ENCODE data around the gene CSNK2A2.

The CSNK2A2 gene

GRCh38 chr16:58137581-58137980, 60.3 kb downstream of the CSNK2A2 start:
- Histone ChIP-seq H3K9me3 (peaks cover 0 to 21% (median 0%) of the 10 kb centered on the region in 3 donors), H3K27ac (no peak overlapping the region), H3K4me1 (no peaks in the 10 kb centered on the region), H3K36me3 (peaks cover 0 to 7% (median 0%) of the 10 kb centered on the region in 3 donors), H3K27me3 (no peaks in the 10 kb centered on the region), H3K4me3 (no peak overlapping the region)
- TF ChIP-seq CTCF (IDR thresholded peaks at IDR 0.05), result no peak
- DNase-seq, result no peak
- intact Hi-C loops (cut with DNase I; ENCODE audit: low total_unique reads), result no loop called here

GRCh38 chr16:58129097-58129936, 68.6 kb downstream of the CSNK2A2 start, which contains the start of gene CFAP20:
Gene CFAP20, minus strand, starts transcription at chr16:58129381. Its CDS starts 266 bp downstream, at chr16:58129115.
- TF ChIP-seq CTCF (IDR thresholded peaks at IDR 0.05), result no peak
- DNase-seq, result peak; percentile 99
- Histone ChIP-seq H3K27me3 (no peaks in the 10 kb centered on the region), H3K36me3 (no peaks in the 10 kb centered on the region), H3K4me1 (peaks cover 0 to 39% (median 29%) of the 10 kb centered on the region in 4 donors), H3K27ac (peak within 1 kb of the TSS; percentile 80 to 94), H3K9me3 (peaks cover 0 to 3% (median 0%) of the 10 kb centered on the region in 3 donors), H3K4me3 (peak within 1 kb of the TSS; percentile 72 to 93)
- intact Hi-C loops (cut with DNase I; ENCODE audit: low total_unique reads), result loop anchor here (5.0 to 10.0 kb wide), 2 partner anchors 107 to 395 kb away; partner anchors contain the start of gene KATNB1

- H3K4me1 ChIP-seq, result peaks cover 0 to 43% (median 32%) of the 10 kb centered on the region in 4 donors
- intact Hi-C loops (cut with DNase I; ENCODE audit: low total_unique reads), result loop anchor here (5.0 to 10.0 kb wide), 2 partner anchors 106 to 394 kb away; partner anchors contain the start of gene KATNB1
- DNase-seq, result no peak
Observed at GRCh38 chr16:58128711-58129096, 69.2 kb downstream of the CSNK2A2 start.

GRCh38 chr16:58128181-58128631, 69.7 kb downstream of the CSNK2A2 start:
- H3K27ac ChIP-seq, result peak overlapping the region; percentile 80 to 94
- H3K4me3 ChIP-seq, result peak overlapping the region; percentile 72 to 93
- no peak for TF ChIP-seq CTCF (IDR thresholded peaks at IDR 0.05)
- H3K4me1 ChIP-seq, result peaks cover 0 to 43% (median 33%) of the 10 kb centered on the region in 4 donors
- H3K27me3 ChIP-seq, result no peaks in the 10 kb centered on the region
- DNase-seq, result no peak
- H3K36me3 ChIP-seq, result no peaks in the 10 kb centered on the region
- intact Hi-C loops (cut with DNase I; ENCODE audit: low total_unique reads), result loop anchor here (5.0 to 10.0 kb wide), 2 partner anchors 106 to 393 kb away; partner anchors contain the start of gene KATNB1
- peaks cover 0 to 3% (median 0%) of the 10 kb centered on the region in 3 donors for H3K9me3 ChIP-seq

More at GRCh38 chr16:58128711-58129096, 69.2 kb downstream of the CSNK2A2 start:
- peak overlapping the region; percentile 72 to 93 for H3K4me3 ChIP-seq
- TF ChIP-seq CTCF (IDR thresholded peaks at IDR 0.05), result no peak
- H3K36me3 ChIP-seq, result no peaks in the 10 kb centered on the region
- peak overlapping the region; percentile 80 to 94 for H3K27ac ChIP-seq
- peaks cover 0 to 3% (median 0%) of the 10 kb centered on the region in 3 donors for H3K9me3 ChIP-seq
- H3K27me3 ChIP-seq, result no peaks in the 10 kb centered on the region

- no peaks in the 10 kb centered on the region for H3K27me3 ChIP-seq
- peak in 1 of 2 donors; percentile 10 for DNase-seq
- H3K27ac ChIP-seq, result peak overlapping the region; percentile 80 to 94
- no peak for TF ChIP-seq CTCF (IDR thresholded peaks at IDR 0.05)
- intact Hi-C loops (cut with DNase I; ENCODE audit: low total_unique reads), result loop anchor here (5.0 to 10.0 kb wide), 2 partner anchors 105 to 393 kb away; partner anchors contain the start of gene KATNB1
- H3K36me3 ChIP-seq, result no peaks in the 10 kb centered on the region
- H3K4me1 ChIP-seq, result peaks cover 0 to 43% (median 33%) of the 10 kb centered on the region in 4 donors
- H3K9me3 ChIP-seq, result peaks cover 0 to 3% (median 0%) of the 10 kb centered on the region in 3 donors
- H3K4me3 ChIP-seq, result peak overlapping the region; percentile 72 to 93
Observed at GRCh38 chr16:58127634-58128033, 70.3 kb downstream of the CSNK2A2 start.

Measured in tibial artery (tissue), 4 donors.